Prostate gland (tissue), 2 donors: ENCODE measurements around the gene SHISA4. TPM values are rescaled to one million over a fixed set of nuclear protein-coding genes. Genes with fewer than 3 reads are reported as not detected.
A peak's percentile ranks its signal among the peaks of the same experiment; 100 is the strongest.

Experiments
- DNase-seq: peaks from one replicate; pipeline ENCODE4 v3.0.0-alpha.2; 2019; ENCODE audit warnings: low spot score
- H3K27ac ChIP-seq, 2 donors: fragments of 200-600 bp; sonication (generic); 2 replicates each; pipeline ENCODE4 v1.5.1; 2017 to 2019
- H3K27me3 ChIP-seq: fragments of 200-600 bp; sonication (generic); replicated peaks from 2 replicates; pipeline ENCODE4 v1.5.1; 2019; ENCODE audit not compliant: insufficient read depth
- H3K36me3 ChIP-seq, 2 donors: fragments of 200-600 bp; sonication (generic); 1 replicate in 1 of 2; 2 replicates in 1 of 2; pipeline versions ENCODE4 v1.5.1 to v1.8.1; 2017 to 2019
- H3K4me1 ChIP-seq: fragments of 200-600 bp; sonication (generic); replicated peaks from 2 replicates; pipeline ENCODE4 v1.5.1; 2019
- H3K4me3 ChIP-seq, 2 donors: fragments of 200-600 bp; sonication (generic); 2 replicates each; pipeline ENCODE4 v1.5.1; 2017 to 2019
- H3K9me3 ChIP-seq: fragments of 200-600 bp; sonication (generic); 2 replicates; pipeline ENCODE4 v1.5.1; 2017
- CTCF ChIP-seq, 4 experiments: fragments of 200-600 bp in 2 of 4; fragments of 450-650 bp in 2 of 4; sonication (generic) in 2 of 4; IDR thresholded peaks; 1 replicate in 3 of 4; 2 replicates in 1 of 4; pipeline ENCODE4 v1.5.1; 2016 to 2019; ENCODE audit warnings: antibody characterized with exemption in 4 of 4, mild to moderate bottlenecking in 2 of 4, moderate library complexity in 2 of 4
- POLR2A ChIP-seq: fragments of 450-650 bp; IDR thresholded peaks from one replicate; pipeline ENCODE4 v1.6.1; 2016; ENCODE audit warnings: antibody characterized with exemption, mild to moderate bottlenecking
- POLR2AphosphoS5 ChIP-seq: sonication (generic); formaldehyde crosslinking; IDR thresholded peaks from one replicate; pipeline ENCODE4 v1.6.1; 2017; ENCODE audit warnings: antibody characterized with exemption
- WGBS: methylation state at CpG from one replicate; pipeline ENCODE4 v1.1.5; 2018; 5-methylcytosine and 5-hydroxymethylcytosine counted together
- intact Hi-C: fragments of 100-400 bp; cut with DNase I; formaldehyde crosslinking; loops from one replicate; pipeline ENCODE4 v1.14.2; 2022
- total RNA-seq, 2 donors: library from RNA; depleted of rRNA; stranded (reverse); fragments of >200 nt; gene quantifications; one replicate each; pipeline ENCODE4 v1.1.0, GENCODE V29; 2016

Gene SHISA4
- total RNA-seq, 2 donors from 2014 or later, result 24.5 to 61.9 TPM

DNA sequence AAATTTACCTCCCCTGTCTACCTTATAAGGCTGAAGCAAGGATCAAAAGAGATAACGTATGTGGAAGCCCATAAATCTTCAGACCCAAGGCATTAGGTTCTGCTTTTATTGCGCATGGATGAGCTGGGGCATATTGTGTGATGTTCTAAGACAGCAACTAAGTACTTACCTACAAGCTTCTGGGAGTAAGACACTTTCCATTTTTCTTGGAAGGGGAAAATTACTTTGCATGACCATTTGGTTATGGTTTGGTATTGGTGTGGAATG lies 36.5 kb downstream of the SHISA4 start:
- H3K4me3 ChIP-seq, result no peak overlapping the region
- no peaks in the 10 kb centered on the region for H3K27me3 ChIP-seq
- H3K9me3 ChIP-seq, result no peaks in the 10 kb centered on the region
- H3K27ac ChIP-seq, result no peak overlapping the region
- intact Hi-C loops, result no loop called here
- no peaks in the 10 kb centered on the region for H3K4me1 ChIP-seq
- no peak for TF ChIP-seq CTCF (IDR thresholded peaks at IDR 0.05)
- TF ChIP-seq POLR2AphosphoS5, result no peak
- TF ChIP-seq POLR2A, result no peak
- no peak for DNase-seq
- 62% methylated on average over 2 of the region's 2 CpGs for WGBS
- no peaks in the 10 kb centered on the region for H3K36me3 ChIP-seq

- H3K36me3 ChIP-seq, result no peaks in the 10 kb centered on the region
- no peaks in the 10 kb centered on the region for H3K9me3 ChIP-seq
- DNase-seq, result no peak
- no peaks in the 10 kb centered on the region for H3K27me3 ChIP-seq
- no peak overlapping the region for H3K4me3 ChIP-seq
- H3K27ac ChIP-seq, result peak overlapping the region in 1 of 2 donors; percentile 7
- H3K4me1 ChIP-seq, result no peaks in the 10 kb centered on the region
- intact Hi-C loops, result no loop called here
- 69% methylated on average over 5 of the region's 5 CpGs for WGBS
- no peak for TF ChIP-seq POLR2AphosphoS5
- no peak for TF ChIP-seq CTCF (IDR thresholded peaks at IDR 0.05)
- no peak for TF ChIP-seq POLR2A
Measured at GRCh38 chr1:201925981-201926645, 37.4 kb downstream of the SHISA4 start.

GRCh38 chr1:201928266-201928665 lies 39.6 kb downstream of the SHISA4 start:
- no peaks in the 10 kb centered on the region for H3K9me3 ChIP-seq
- no peaks in the 10 kb centered on the region for H3K4me1 ChIP-seq
- H3K27me3 ChIP-seq, result no peaks in the 10 kb centered on the region
- 87% methylated on average over 3 of the region's 3 CpGs for WGBS
- no peak overlapping the region for H3K27ac ChIP-seq
- intact Hi-C loops, result no loop called here
- no peak for TF ChIP-seq POLR2A
- TF ChIP-seq POLR2AphosphoS5, result no peak
- TF ChIP-seq CTCF (IDR thresholded peaks at IDR 0.05), result no peak
- no peak for DNase-seq
- H3K4me3 ChIP-seq, result no peak overlapping the region
- H3K36me3 ChIP-seq, result no peaks in the 10 kb centered on the region

DNA sequence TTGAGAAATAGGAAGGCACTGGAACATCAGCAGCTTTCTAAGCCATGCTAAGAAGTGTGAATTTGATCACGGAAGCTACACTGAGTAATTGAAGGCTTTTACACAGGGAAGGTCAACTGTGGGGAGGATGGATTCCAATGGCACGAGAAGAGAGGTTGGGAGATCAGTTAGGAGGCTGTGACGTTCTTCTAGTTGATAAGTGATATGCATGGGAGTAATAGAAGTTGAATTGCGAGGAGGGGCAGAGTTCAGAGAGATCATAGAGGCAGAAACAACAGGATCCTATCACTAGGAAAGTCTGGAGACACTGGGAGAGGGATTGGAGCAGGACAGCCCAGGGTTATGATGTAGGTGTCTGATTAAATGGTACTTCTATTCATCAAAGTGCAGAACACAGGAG lies 41.4 kb downstream of the SHISA4 start:
- Histone ChIP-seq H3K4me3 (no peak overlapping the region), H3K36me3 (no peaks in the 10 kb centered on the region), H3K9me3 (no peaks in the 10 kb centered on the region), H3K27me3 (no peaks in the 10 kb centered on the region), H3K4me1 (no peaks in the 10 kb centered on the region), H3K27ac (no peak overlapping the region)
- intact Hi-C loops, result no loop called here
- TF ChIP-seq POLR2AphosphoS5 (no peak), CTCF (IDR thresholded peaks at IDR 0.05) (no peak), POLR2A (no peak)
- DNase-seq, result no peak
- WGBS, result 66% methylated on average over 4 of the region's 4 CpGs

GRCh38 chr1:201930803-201931202 lies 42.1 kb downstream of the SHISA4 start:
- H3K27ac ChIP-seq, result no peak overlapping the region
- 67% methylated on average over 5 of the region's 5 CpGs for WGBS

More at GRCh38 chr1:201930803-201931202, 42.1 kb downstream of the SHISA4 start:
- intact Hi-C loops, result no loop called here
- no peak for TF ChIP-seq POLR2AphosphoS5
- no peak for DNase-seq
- Histone ChIP-seq H3K4me3 (no peak overlapping the region), H3K4me1 (no peaks in the 10 kb centered on the region), H3K27me3 (no peaks in the 10 kb centered on the region), H3K9me3 (no peaks in the 10 kb centered on the region), H3K36me3 (no peaks in the 10 kb centered on the region)
